RPMI7951 (cell line): Measurements from ENCODE around the gene OTOG. TPM values are rescaled to one million over a fixed set of nuclear protein-coding genes. Genes with fewer than 3 reads are reported as not detected.

Source experiments
- DNase-seq: peaks from one replicate; pipeline ENCODE4 v3.0.0-alpha.2; 2012; ENCODE audit warnings: low read depth
- total RNA-seq: library from RNA; depleted of rRNA; stranded (reverse); fragments of >200 nt; shearing (Covaris generic); gene quantifications from 2 replicates; pipeline ENCODE4 v1.2.3, GENCODE V29; 2014; rRNA removed

Gene OTOG
- total RNA-seq, 1 experiment from 2014 or later = not detected

DNA sequence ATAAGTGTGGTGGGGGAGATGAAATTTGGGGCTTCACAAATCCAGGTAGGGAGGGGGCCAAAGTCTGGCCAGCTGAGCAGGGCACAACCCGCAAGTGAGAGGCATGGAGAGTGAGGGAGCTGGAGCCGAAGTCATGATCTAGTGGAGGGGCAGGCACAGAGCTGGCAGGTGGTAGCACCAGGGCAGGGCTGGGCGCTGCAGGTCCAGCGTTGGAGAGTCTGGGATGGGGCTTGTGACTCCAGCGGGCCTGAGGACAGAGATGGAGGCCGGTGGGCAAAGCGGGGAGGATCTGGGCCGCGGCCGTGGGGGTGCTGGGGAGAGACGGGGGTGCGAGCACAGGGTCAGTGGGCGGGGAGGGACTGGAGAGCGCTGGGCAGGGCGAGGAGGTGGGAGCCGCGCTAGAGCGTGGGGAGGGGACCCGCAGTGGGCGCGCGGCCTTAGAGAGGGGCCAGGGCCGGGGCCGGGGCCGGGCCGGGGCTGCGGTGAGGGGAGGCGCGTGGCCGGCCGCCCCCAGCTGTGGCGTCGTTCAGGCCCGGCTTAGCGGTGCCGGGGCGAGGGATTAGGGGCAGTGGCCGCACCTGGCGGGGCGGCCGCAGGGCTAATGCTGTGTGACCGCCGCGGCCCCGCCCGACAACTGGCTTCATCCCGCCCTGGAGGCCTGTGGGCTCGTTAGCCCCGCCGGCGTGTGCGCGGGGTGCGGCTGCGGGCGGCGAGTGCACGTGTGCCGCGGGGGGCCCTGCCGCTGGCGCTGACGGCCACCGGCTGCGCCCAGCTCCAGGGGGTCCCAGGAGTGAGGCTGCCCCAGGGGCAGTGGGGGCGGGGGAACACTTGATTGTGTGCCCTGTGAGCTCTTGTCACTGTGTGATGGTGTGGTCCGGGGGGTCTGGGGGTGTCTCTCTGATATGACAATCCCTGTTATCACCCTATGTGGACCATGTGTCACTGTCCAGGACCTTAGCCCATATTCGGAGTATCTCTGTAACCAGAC, 148.7 kb downstream of the OTOG start:
- DNase-seq = no peak

- DNase-seq = no peak
Observed at GRCh38 chr11:17696741-17697140, 149.7 kb downstream of the OTOG start.

Other genes with a start within 250 kb of the OTOG start
- gene NCR3LG1, start 195.5 kb upstream of the OTOG start, total RNA-seq = 1.1 TPM in 2 replicates
- gene KCNJ11, start 158.6 kb upstream of the OTOG start, total RNA-seq = not detected in 2 replicates
- not detected in 2 replicates for gene ABCC8, start 70.4 kb upstream of the OTOG start, total RNA-seq
- gene USH1C, start 2.8 kb upstream of the OTOG start, total RNA-seq = not detected in 2 replicates
- 0.72 TPM in 1 of 2 replicates, not detected in the other for gene MYOD1, start 172.3 kb downstream of the OTOG start, total RNA-seq
- gene KCNC1, start 187.5 kb downstream of the OTOG start, total RNA-seq = not detected in 2 replicates